Stimulated activated CD8-positive, alpha-beta memory T cell treated with anti-CD3 and anti-CD28 coated beads, Interleukin-2, amount 100 ng/mL, for 48 hours (primary cell): ENCODE data around the gene TRPM2.
"Not testable (repeated sequence)": the region's sequence is repeated elsewhere in the genome, so short reads cannot be mapped to it uniquely, and the experiment has no call there.

ENCODE experiments used
- DNase-seq, 2 donors: peaks; one replicate each; pipeline ENCODE4 v3.0.0-alpha.2; 2020; ENCODE audit warnings: low read depth in 2 of 2

TRPM2 gene

GRCh38 chr21:44415073-44416025 lies 61.9 kb downstream of the TRPM2 start:
- DNase-seq, result no peak

- DNase-seq, result no peak
Measured at GRCh38 chr21:44416193-44416592, 62.8 kb downstream of the TRPM2 start.

- DNase-seq, result not testable (repeated sequence)
Measured at GRCh38 chr21:44417621-44418107, 64.2 kb downstream of the TRPM2 start.

- no peak for DNase-seq
Measured at GRCh38 chr21:44418108-44418875, 64.9 kb downstream of the TRPM2 start.

- DNase-seq, result no peak
Measured at GRCh38 chr21:44418876-44419230, 65.4 kb downstream of the TRPM2 start.

DNA sequence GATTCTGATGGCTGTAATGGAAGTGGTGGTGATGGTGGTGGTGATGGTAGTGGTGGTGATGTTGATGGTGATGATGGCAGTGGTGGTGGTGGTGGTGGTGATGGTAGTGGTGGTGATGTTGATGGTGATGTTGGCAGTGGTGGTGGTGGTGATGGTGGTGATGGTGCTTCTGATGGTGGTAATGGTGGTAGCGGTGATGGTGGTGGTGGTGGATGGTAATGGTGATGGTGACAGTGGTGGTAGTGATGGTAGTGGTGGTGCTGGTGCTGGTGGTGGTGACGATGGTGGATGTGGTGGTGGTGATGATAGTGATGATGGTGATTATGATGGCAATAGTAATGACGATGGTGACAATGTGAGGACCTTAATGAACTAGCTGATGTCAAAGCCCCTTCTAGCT lies 66.3 kb downstream of the TRPM2 start:
- no peak for DNase-seq

DNA sequence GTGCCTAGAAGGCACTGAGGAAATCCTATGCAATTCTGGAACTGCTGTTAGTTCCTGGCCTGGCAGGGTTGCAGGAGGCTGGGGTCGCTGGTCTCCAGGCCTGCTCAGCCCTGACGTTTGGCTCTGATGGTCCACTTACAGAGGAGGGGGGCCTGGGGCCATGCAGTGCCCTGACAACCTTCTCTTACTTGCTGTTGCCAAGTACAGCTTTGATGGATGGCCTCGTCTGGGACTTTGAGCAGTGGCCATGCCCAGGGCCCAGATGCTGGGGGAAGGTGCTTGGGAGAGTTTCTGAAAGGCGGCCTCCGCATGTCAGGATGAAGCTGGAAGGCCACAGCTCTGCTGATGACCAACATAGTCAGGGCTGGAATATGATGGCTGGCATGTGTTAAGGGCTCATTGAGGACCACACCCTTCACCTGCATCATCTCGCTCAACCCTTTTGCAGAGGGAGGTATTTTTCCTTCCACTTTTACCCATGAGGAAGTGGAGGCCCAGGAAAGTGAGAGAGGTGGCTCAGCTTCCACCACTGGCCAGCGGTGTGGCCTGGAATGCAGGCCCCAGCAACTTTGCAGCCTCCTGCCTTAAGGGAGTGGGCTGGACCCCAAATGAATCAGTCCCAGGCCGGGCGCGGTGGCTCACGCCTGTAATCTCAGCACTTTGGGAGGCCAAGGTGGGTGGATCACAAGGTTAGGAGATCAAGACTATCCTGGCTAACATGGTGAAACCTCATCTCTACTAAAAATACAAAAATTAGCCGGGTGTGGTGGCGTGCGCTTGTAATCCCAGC lies 67.2 kb downstream of the TRPM2 start:
- DNase-seq, result no peak

GRCh38 chr21:44421901-44422840 lies 68.8 kb downstream of the TRPM2 start:
- DNase-seq, result no peak

DNA sequence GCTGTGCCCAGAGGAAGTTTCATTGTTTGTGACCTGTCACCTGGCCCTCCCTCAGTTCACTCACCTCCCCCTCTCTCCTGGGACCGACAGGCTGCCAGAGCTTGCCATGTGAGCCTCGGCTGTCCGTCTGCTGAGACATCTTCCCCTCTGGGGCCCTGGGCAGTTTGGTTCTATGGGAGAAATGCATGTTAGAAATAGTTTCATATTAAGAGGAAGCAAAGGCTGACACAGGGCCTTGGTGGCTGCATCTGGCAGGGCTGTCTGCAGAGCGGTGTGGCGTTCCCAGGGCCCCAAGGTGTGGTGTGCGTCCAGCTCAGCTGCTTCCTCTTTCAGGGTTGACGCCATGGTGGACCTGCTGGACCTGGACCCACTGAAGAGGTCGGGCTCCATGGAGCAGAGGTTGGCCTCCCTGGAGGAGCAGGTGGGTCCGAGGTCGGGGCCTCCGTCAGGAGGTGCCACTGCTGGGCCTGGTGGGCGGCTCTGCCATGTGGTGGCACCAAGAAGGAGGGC lies 69.9 kb downstream of the TRPM2 start:
- no peak for DNase-seq

DNA sequence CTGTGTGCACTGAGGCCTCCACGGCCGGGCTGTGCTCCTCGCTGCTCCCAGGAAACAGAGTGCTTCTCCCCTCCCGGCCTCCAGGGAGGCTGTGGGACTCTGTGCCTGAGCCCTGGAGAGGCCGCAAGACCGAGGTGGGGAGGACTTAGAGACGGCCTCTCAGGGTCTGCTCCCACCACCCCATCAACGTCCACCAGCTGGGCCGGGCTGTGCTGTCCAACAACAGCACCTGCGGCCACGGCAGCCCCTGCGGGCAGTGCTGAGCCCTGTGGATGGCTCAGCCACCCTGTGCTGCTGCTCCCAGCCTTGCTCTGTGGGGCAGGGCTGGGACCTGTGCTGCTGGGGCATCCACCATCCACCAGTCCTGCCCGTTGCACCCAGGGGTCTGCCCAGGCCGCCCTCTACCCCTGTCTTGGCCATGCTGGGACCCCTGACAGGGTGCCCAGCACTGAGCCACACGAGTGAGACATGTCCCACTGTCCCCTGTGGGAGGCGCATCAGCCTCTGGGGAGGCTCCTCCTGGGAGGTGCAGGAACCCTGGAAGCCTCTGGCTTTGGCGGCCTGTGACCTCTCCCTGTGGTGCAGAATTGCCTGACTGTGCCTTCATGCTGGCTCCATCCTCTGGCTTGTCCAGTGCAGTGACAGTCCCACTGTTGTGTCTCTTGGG lies 70.7 kb downstream of the TRPM2 start:
- DNase-seq, result no peak

- no peak for DNase-seq
Measured at GRCh38 chr21:44424608-44425306, 71.3 kb downstream of the TRPM2 start.

- no peak for DNase-seq
Measured at GRCh38 chr21:44425307-44425894, 72.0 kb downstream of the TRPM2 start.

GRCh38 chr21:44425895-44426662 lies 72.7 kb downstream of the TRPM2 start:
- DNase-seq, result no peak

- no peak for DNase-seq
Measured at GRCh38 chr21:44426663-44427191, 73.3 kb downstream of the TRPM2 start.

DNA sequence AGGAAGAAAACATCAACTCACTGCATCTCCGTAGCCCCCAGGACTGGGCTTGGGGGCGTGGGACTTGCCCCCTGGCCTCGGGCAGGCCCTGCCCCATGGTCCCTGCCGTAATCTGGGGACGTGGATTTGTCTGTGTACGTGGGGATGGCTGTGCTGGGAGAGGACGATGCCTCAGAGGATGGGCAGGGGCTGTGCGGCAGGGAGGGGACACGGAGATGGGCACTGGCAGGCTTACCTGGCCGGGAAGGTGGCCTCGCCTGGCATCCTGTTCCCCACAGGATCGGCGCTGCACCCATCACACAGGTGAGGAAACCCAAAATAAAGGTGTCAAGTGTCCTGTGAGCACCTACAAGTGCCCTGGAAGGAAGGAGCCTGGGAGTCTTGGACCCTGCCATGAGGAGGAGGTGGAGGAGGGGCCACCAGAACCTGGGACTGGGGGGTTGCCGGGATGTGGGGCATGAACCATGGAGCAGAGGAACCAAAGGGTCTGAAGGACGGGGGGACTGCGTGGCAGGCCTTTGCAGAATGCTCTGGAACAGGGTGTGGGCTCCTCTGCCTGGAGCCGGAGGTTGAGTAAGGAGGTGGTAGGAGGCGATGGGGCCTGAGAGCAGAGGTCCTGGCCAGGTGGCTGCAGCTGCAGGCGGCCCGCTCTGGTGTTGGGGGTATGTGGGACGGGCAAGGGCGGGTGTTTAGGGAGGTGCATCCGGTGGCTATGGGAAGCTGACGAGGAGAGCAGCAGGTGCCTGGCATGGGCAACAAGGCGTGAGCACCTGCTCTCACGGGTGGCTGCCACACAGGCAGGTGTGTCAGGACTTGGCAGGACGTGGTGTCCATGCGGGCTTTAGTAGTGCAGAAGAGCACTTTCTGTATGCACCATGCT lies 74.1 kb downstream of the TRPM2 start:
- no peak for DNase-seq

GRCh38 chr21:44428281-44428960 lies 75.0 kb downstream of the TRPM2 start:
- peak in 1 of 2 donors; percentile 35 for DNase-seq
